T-helper 1 cell treated with Interleukin-12 subunit alpha and Interleukin-12 subunit beta and Interleukin-4 antibody, amounts not matched to agents 30 ng/mL and 1 ng/mL, for 36 hours (primary cell): ENCODE data around the gene OXSR1. TPM values are rescaled to one million over a fixed set of nuclear protein-coding genes. Genes with fewer than 3 reads are reported as not detected.

Experiments used
- intact Hi-C: fragments of 100-400 bp; cut with micrococcal nuclease; formaldehyde crosslinking; loops from one replicate; pipeline ENCODE4 v1.15.1; 2024
- total RNA-seq: library from RNA; stranded (reverse); gene quantifications from 2 replicates; pipeline ENCODE4 v1.2.3, GENCODE V29; 2022

The OXSR1 gene
- total RNA-seq, 1 donor from 2014 or later = 50.7 TPM

GRCh38 chr3:38141173-38141951 is 24.0 kb upstream of the OXSR1 start:
- intact Hi-C loops = no loop called here

- intact Hi-C loops = no loop called here
These were observed 23.4 kb upstream of the OXSR1 start for GRCh38 chr3:38141952-38142273.

- intact Hi-C loops = no loop called here
These were observed 22.4 kb upstream of the OXSR1 start for GRCh38 chr3:38142959-38143358.

- intact Hi-C loops = no loop called here
These were observed 21.8 kb upstream of the OXSR1 start for GRCh38 chr3:38143511-38143910.

GRCh38 chr3:38146504-38146903 is 18.8 kb upstream of the OXSR1 start:
- intact Hi-C loops = no loop called here

GRCh38 chr3:38147421-38147820 is 17.9 kb upstream of the OXSR1 start:
- intact Hi-C loops = no loop called here

- intact Hi-C loops = no loop called here
These were observed 16.9 kb upstream of the OXSR1 start for GRCh38 chr3:38148311-38148882.

GRCh38 chr3:38149708-38150107 is 15.6 kb upstream of the OXSR1 start:
- intact Hi-C loops = loop anchor here (1.0 kb wide), 1 partner anchor 10 kb away; no protein-coding TSS in a partner anchor

- intact Hi-C loops = loop anchor here (1.0 kb wide), 1 partner anchor 12 kb away; no protein-coding TSS in a partner anchor
These were observed 14.4 kb upstream of the OXSR1 start for GRCh38 chr3:38150780-38151528.

- intact Hi-C loops = loop anchor here (1.0 kb wide), 1 partner anchor 14 kb away; the partner anchor contains the start of gene OXSR1
These were observed 13.6 kb upstream of the OXSR1 start for GRCh38 chr3:38151667-38152265.

GRCh38 chr3:38152609-38153008 is 12.7 kb upstream of the OXSR1 start:
- intact Hi-C loops = loop anchor here (1.0 kb wide), 1 partner anchor 13 kb away; the partner anchor contains the start of gene OXSR1

- intact Hi-C loops = no loop called here
These were observed 12.1 kb upstream of the OXSR1 start for GRCh38 chr3:38153221-38153620.

- intact Hi-C loops = no loop called here
These were observed 11.3 kb upstream of the OXSR1 start for GRCh38 chr3:38154033-38154494.

GRCh38 chr3:38154625-38155255 is 10.6 kb upstream of the OXSR1 start:
- intact Hi-C loops = no loop called here

- intact Hi-C loops = no loop called here
These were observed 9.5 kb upstream of the OXSR1 start for GRCh38 chr3:38155825-38156224.

- intact Hi-C loops = no loop called here
These were observed 8.2 kb upstream of the OXSR1 start for GRCh38 chr3:38157117-38157516.

- intact Hi-C loops = no loop called here
These were observed 7.7 kb upstream of the OXSR1 start for GRCh38 chr3:38157595-38157994.

- intact Hi-C loops = no loop called here
These were observed 6.9 kb upstream of the OXSR1 start for GRCh38 chr3:38158472-38158871.

GRCh38 chr3:38160704-38161103 is 4.6 kb upstream of the OXSR1 start:
- intact Hi-C loops = loop anchor here (10.0 kb wide), 1 partner anchor 1166 kb away; the partner anchor contains the start of genes EPM2AIP1 and MLH1

- intact Hi-C loops = loop anchor here (10.0 kb wide), 1 partner anchor 1168 kb away; the partner anchor contains the start of genes EPM2AIP1 and MLH1
These were observed 2.1 kb upstream of the OXSR1 start for GRCh38 chr3:38163117-38163840.
